Stimulated activated CD4-positive, alpha-beta T cell treated with anti-CD3 and anti-CD28 coated beads, Interleukin-15, amount 100 ng/mL, for 48 hours (primary cell): Measurements from ENCODE around the gene ATAD3A.

ENCODE experiments used
- DNase-seq, 2 donors: peaks; one replicate each; pipeline ENCODE4 v3.0.0-alpha.2; 2020; ENCODE audit warnings: low read depth in 2 of 2

ATAD3A gene

GRCh38 chr1:1582585-1583346, 70.8 kb downstream of the ATAD3A start:
- no peak for DNase-seq

- DNase-seq = no peak
Observed at GRCh38 chr1:1583347-1584010, 71.5 kb downstream of the ATAD3A start.
